ENCODE data around the gene ZNF492. TPM values are rescaled to one million over a fixed set of nuclear protein-coding genes. Genes with fewer than 3 reads are reported as not detected.

Gene ZNF492
- total and polyA plus RNA-seq, 9 donors: 0.31 to 1.4 (median 0.57) TPM

DNA sequence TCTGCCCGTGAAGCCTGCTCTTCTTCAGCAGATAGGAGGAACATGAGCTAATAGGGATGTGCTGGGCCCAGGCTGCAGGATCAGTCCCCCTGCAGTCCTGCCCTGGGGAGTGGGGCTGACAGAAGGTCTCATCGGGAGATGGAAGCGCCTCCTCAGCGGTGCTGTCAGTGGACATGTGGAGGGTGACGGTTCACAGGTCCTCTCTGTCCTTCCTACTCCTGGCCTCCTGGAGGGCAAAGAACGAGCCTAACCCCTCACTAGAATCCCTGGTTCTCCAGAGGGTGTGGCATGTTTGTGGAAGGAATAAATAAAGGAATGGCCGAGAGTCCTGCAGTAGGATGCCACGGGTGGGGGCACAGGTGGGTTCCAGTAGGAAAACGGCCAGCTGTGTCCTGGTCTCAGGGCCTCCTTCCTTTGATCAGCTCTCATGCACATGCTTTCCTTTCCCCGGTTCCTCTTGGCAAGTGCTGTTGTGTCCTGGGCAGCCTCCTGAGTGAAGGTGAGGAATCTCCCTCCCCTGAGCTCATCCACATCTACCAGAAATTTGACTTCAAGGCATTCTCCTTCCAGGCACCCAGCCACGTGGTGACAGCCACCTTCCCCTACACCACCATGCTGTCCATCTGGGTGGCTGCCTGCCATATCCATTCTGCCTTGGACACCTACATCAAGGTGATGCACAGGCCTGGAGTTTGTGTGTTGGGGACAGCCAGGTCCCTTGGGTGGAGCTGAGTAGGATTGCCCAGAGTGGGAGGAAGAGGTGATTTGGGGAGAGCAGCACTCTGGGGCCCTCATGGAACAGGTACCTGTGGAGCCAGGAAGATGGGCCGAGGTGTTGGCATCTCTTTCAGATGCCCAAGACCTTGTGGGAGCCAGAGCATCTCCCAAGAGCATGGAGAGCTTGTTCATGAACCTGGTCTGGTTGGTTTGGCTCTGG is 28.6 kb upstream of the ZNF492 start:
- 72 to 77% (median 73%) methylated on average over 12 of the region's 12 CpGs for WGBS, 3 donors
- Histone ChIP-seq H3K4me1 (ENCODE audit: insufficient read depth) (no peaks in the 10 kb centered on the region), H3K4me3 (no peak overlapping the region), H3K36me3 (no peaks in the 10 kb centered on the region), H3K9me3 (no peaks in the 10 kb centered on the region), H3K27ac (no peak overlapping the region), H3K27me3 (no peaks in the 10 kb centered on the region)
- DNase-seq: no peak
- intact Hi-C loops (cut with DNase I): no loop called here
- TF ChIP-seq, protein P1, sequence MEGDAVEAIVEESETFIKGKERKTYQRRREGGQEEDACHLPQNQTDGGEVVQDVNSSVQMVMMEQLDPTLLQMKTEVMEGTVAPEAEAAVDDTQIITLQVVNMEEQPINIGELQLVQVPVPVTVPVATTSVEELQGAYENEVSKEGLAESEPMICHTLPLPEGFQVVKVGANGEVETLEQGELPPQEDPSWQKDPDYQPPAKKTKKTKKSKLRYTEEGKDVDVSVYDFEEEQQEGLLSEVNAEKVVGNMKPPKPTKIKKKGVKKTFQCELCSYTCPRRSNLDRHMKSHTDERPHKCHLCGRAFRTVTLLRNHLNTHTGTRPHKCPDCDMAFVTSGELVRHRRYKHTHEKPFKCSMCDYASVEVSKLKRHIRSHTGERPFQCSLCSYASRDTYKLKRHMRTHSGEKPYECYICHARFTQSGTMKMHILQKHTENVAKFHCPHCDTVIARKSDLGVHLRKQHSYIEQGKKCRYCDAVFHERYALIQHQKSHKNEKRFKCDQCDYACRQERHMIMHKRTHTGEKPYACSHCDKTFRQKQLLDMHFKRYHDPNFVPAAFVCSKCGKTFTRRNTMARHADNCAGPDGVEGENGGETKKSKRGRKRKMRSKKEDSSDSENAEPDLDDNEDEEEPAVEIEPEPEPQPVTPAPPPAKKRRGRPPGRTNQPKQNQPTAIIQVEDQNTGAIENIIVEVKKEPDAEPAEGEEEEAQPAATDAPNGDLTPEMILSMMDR (IDR thresholded peaks at IDR 0.05): no peak
- no peak for TF ChIP-seq POLR2A (IDR thresholded peaks at IDR 0.05)
- TF ChIP-seq EP300 (IDR thresholded peaks at IDR 0.05): no peak

DNA sequence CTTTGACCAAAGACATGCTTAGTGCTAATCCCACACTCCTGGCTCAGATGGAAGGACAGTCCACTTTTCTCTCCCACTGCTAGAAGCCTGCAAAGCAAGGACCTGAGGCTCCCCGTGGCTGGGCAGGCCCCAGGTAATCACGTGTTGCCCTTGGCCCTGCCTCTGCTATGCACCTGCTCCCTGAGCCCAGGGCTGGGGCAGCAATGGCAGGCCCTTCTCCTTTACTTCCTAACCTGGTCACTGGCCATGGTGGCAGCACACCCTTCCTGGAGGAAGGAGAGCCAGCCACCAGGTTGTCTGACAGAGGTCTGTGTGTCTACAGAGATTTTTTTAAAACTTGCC is 27.9 kb upstream of the ZNF492 start:
- TF ChIP-seq EP300 (IDR thresholded peaks at IDR 0.05) (no peak), POLR2A (IDR thresholded peaks at IDR 0.05) (no peak)
- TF ChIP-seq, protein P1 (IDR thresholded peaks at IDR 0.05): no peak
- Histone ChIP-seq H3K9me3 (no peaks in the 10 kb centered on the region), H3K27me3 (no peaks in the 10 kb centered on the region), H3K4me3 (no peak overlapping the region), H3K27ac (no peak overlapping the region), H3K36me3 (no peaks in the 10 kb centered on the region), H3K4me1 (ENCODE audit: insufficient read depth) (no peaks in the 10 kb centered on the region)
- no peak for DNase-seq
- 56 to 73% (median 65%) methylated on average over 2 of the region's 2 CpGs for WGBS, 3 donors
- intact Hi-C loops (cut with DNase I): no loop called here

DNA sequence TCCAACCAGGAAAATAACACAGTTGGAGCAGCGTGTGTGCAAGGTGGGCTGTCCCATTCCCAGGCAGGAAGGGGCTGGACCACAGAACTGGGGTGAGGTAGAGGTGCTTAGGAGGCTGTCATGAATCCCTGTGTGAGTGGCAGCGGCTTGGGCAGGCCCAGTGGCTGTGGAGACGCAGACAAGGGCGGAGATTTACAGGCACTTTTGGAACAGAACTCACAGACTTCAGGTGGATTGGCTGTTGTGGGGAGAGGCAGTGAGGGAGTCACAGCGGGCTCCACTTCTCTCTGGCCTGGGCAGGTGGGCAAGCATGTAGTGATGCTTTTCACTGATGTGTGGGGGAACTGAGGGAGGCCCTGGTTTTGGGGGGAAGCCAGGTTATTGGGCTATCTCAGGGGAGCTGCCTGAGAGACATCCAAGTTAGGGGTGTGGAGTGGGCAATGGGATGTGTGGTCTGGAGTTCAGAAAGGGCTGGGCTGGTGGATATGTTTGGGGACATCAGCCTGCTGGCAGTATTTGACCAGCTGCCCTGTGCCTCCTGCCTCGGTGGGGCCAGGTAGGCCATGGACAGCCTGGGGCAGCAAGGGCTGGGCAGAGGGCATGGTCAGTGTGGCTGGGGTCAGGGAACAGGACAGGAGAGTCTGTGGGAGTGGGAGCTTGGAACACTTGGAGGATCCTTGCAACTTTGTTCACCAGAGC is 27.0 kb upstream of the ZNF492 start:
- Histone ChIP-seq H3K4me3 (no peak overlapping the region), H3K27me3 (no peaks in the 10 kb centered on the region), H3K36me3 (no peaks in the 10 kb centered on the region), H3K9me3 (no peaks in the 10 kb centered on the region), H3K27ac (no peak overlapping the region), H3K4me1 (ENCODE audit: insufficient read depth) (no peaks in the 10 kb centered on the region)
- WGBS, 3 donors: 70 to 74% (median 73%) methylated on average over 6 of the region's 6 CpGs
- intact Hi-C loops (cut with DNase I): no loop called here
- no peak for DNase-seq
- no peak for TF ChIP-seq EP300 (IDR thresholded peaks at IDR 0.05)

DNA sequence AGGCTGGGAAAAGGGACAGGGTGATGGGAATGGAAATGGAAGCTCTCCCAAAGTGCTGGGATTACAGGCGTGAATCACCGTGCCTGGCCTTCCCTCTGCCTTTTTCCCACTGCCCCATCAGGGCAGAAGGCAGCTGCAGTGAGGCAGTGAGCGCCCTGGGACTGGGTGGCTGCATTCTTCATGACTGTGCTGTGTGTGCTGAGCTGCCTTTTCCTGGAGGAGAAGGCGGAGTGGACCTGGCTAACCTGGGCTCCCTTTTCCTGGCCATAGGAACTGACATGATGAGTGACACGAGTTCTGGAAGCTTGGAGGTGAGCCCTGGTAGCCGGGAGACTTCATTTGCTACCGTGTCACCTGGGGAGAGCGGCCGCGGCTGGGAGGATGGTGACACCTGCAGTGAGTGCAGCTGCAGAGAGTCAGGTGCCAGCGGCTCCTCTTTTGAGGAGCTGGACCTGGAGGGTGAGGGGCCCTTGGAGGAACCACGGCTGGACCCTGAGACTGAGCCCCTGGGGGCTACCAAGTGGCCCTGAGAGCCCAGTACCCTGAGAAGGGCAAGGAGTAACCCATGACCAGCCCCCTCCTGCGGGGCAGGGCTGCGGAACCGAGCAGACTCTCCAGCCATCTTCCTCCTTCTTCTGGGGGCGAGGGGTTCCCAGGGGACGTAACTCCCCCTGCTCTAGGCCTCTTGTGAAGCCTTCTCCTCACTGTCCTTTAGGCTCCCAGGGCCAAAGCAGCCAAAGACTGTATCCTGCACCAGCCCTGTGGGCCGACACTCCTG is 26.3 kb upstream of the ZNF492 start:
- intact Hi-C loops (cut with DNase I): no loop called here
- Histone ChIP-seq H3K27me3 (no peaks in the 10 kb centered on the region), H3K27ac (no peak overlapping the region), H3K36me3 (no peaks in the 10 kb centered on the region), H3K4me3 (no peak overlapping the region), H3K4me1 (ENCODE audit: insufficient read depth) (peaks cover 2% of the 10 kb centered on the region), H3K9me3 (no peaks in the 10 kb centered on the region)
- TF ChIP-seq, protein P1 (IDR thresholded peaks at IDR 0.05): no peak
- no peak for TF ChIP-seq EP300 (IDR thresholded peaks at IDR 0.05)
- no peak for TF ChIP-seq POLR2A (IDR thresholded peaks at IDR 0.05)
- 75 to 84% (median 79%) methylated on average over 18 of the region's 18 CpGs for WGBS, 3 donors
- DNase-seq: no peak
